Fibroblast of skin of right quadriceps (primary cell): Measurements from ENCODE around the gene CREB3L2.
A peak's percentile ranks its signal among the peaks of the same experiment; 100 is the strongest.

Experiments
- DNase-seq: peaks from one replicate; pipeline ENCODE4 v3.0.0-alpha.2; 2013

The CREB3L2 gene

GRCh38 chr7:138008588-138009349, 6.9 kb upstream of the CREB3L2 start:
- DNase-seq = peak; percentile 65

- no peak for DNase-seq
Measured at GRCh38 chr7:138008019-138008587, 6.2 kb upstream of the CREB3L2 start.

- no peak for DNase-seq
Measured at GRCh38 chr7:138006106-138006505, 4.2 kb upstream of the CREB3L2 start.

GRCh38 chr7:138004936-138005335, 3.0 kb upstream of the CREB3L2 start:
- DNase-seq = no peak

- no peak for DNase-seq
Measured at GRCh38 chr7:138004046-138004445, 2.2 kb upstream of the CREB3L2 start.

- no peak for DNase-seq
Measured at GRCh38 chr7:138002828-138003189, 923 bp upstream of the CREB3L2 start.

- DNase-seq = peak; percentile 100
Measured at GRCh38 chr7:138002096-138002827, 376 bp upstream of the CREB3L2 start.

GRCh38 chr7:138000081-138000701, 1.7 kb downstream of the CREB3L2 start:
- DNase-seq = peak; percentile 94

GRCh38 chr7:137999496-138000080, 2.3 kb downstream of the CREB3L2 start:
- no peak for DNase-seq

- DNase-seq = no peak
Measured at GRCh38 chr7:137998250-137998649, 3.6 kb downstream of the CREB3L2 start.

- DNase-seq = no peak
Measured at GRCh38 chr7:137996871-137997270, 5.0 kb downstream of the CREB3L2 start.

- peak; percentile 78 for DNase-seq
Measured at GRCh38 chr7:137996386-137996851, 5.5 kb downstream of the CREB3L2 start.

- DNase-seq = no peak
Measured at GRCh38 chr7:137994216-137994615, 7.7 kb downstream of the CREB3L2 start.

- no peak for DNase-seq
Measured at GRCh38 chr7:137993395-137993743, 8.5 kb downstream of the CREB3L2 start.

- DNase-seq = peak; percentile 95
Measured at GRCh38 chr7:137992550-137993394, 9.1 kb downstream of the CREB3L2 start.

- DNase-seq = peak; percentile 68
Measured at GRCh38 chr7:137992104-137992549, 9.8 kb downstream of the CREB3L2 start.

GRCh38 chr7:137990251-137990941, 11.5 kb downstream of the CREB3L2 start:
- DNase-seq = peak; percentile 95

- DNase-seq = no peak
Measured at GRCh38 chr7:137989590-137989989, 12.3 kb downstream of the CREB3L2 start.

GRCh38 chr7:137989094-137989493, 12.8 kb downstream of the CREB3L2 start:
- DNase-seq = no peak

- DNase-seq = no peak
Measured at GRCh38 chr7:137987968-137988367, 13.9 kb downstream of the CREB3L2 start.

GRCh38 chr7:137987563-137987962, 14.3 kb downstream of the CREB3L2 start:
- DNase-seq = no peak

GRCh38 chr7:137987018-137987349, 14.9 kb downstream of the CREB3L2 start:
- no peak for DNase-seq
